Measurements from ENCODE around the gene NFIA.

The NFIA gene

GRCh38 chr1:61444288-61444687, 361.9 kb downstream of the NFIA start:
- Histone ChIP-seq H2AK5ac (ENCODE audit: low read depth, low read length) (no peak overlapping the region), H3K4me2 (ENCODE audit: insufficient read depth, low read length, poor library complexity, severe bottlenecking) (no peak overlapping the region), H3K23ac (ENCODE audit: low read depth, low read length, poor library complexity) (no peak overlapping the region), H4K8ac (ENCODE audit: low read depth, low read length) (no peak overlapping the region), H4K91ac (ENCODE audit: low read depth, low read length, poor library complexity) (no peak overlapping the region), H2BK120ac (ENCODE audit: low read depth, low read length) (no peak overlapping the region), H3K36me3 (replicated peaks in 1 of 2; ENCODE audit: control insufficient read depth in 2 of 2, insufficient read depth in 2 of 2, low read length in 2 of 2) (no peaks in the 10 kb centered on the region), H3K27ac (replicated peaks; ENCODE audit: low read length) (no peak overlapping the region), H3K4ac (ENCODE audit: low read length) (no peak overlapping the region), H3K18ac (ENCODE audit: low read length) (no peak overlapping the region), H3K9me3 (replicated peaks in 1 of 2; ENCODE audit: control insufficient read depth in 2 of 2, insufficient read depth in 1 of 2, low read depth in 1 of 2, low read length in 2 of 2) (no peaks in the 10 kb centered on the region), H2BK15ac (ENCODE audit: low read length) (no peak overlapping the region), H2BK5ac (ENCODE audit: low read length) (no peak overlapping the region), H3K79me1 (ENCODE audit: low read depth, low read length) (no peaks in the 10 kb centered on the region), H3K9ac (ENCODE audit: low read depth, low read length, poor library complexity) (no peak overlapping the region), H3K4me1 (ENCODE audit: control insufficient read depth in 2 of 2, insufficient read depth in 1 of 2, low read depth in 1 of 2, low read length in 2 of 2) (peaks cover 3 to 4% of the 10 kb centered on the region in 2 donors), H3K14ac (ENCODE audit: low read length) (no peak overlapping the region), H3K27me3 (ENCODE audit: control insufficient read depth in 3 of 3, insufficient read depth in 3 of 3, low read depth in 1 of 3, low read length in 3 of 3) (peaks cover 0 to 8% (median 0%) of the 10 kb centered on the region in 3 experiments), H3K4me3 (ENCODE audit: low read length in 2 of 2) (no peak overlapping the region), H2AFZ (ENCODE audit: low read length) (no peak overlapping the region), H2BK12ac (ENCODE audit: low read length) (no peak overlapping the region)
- DNase-seq (ENCODE audit: low spot score), result no peak
- no CpG with 5 or more reads among the region's 5 CpGs for WGBS, 2 donors (ENCODE audit: extremely low coverage in 2 of 2, insufficient read length in 2 of 2, insufficient replicate concordance in 1 of 2)

GRCh38 chr1:61445269-61445825, 363.0 kb downstream of the NFIA start:
- H3K27me3 ChIP-seq (ENCODE audit: control insufficient read depth in 3 of 3, insufficient read depth in 3 of 3, low read depth in 1 of 3, low read length in 3 of 3), result peaks cover 0 to 8% (median 0%) of the 10 kb centered on the region in 3 experiments
- no peak overlapping the region for H3K4ac ChIP-seq (ENCODE audit: low read length)
- H2BK15ac ChIP-seq (ENCODE audit: low read length), result no peak overlapping the region
- peaks cover 3 to 4% of the 10 kb centered on the region in 2 donors for H3K4me1 ChIP-seq (ENCODE audit: control insufficient read depth in 2 of 2, insufficient read depth in 1 of 2, low read depth in 1 of 2, low read length in 2 of 2)
- H3K4me3 ChIP-seq (ENCODE audit: low read length in 2 of 2), result no peak overlapping the region
- DNase-seq (ENCODE audit: low spot score), result no peak
- H3K27ac ChIP-seq (replicated peaks; ENCODE audit: low read length), result no peak overlapping the region
- no CpG with 5 or more reads among the region's 8 CpGs for WGBS, 2 donors (ENCODE audit: extremely low coverage in 2 of 2, insufficient read length in 2 of 2, insufficient replicate concordance in 1 of 2)
- no peak overlapping the region for H2BK120ac ChIP-seq (ENCODE audit: low read depth, low read length)
- no peaks in the 10 kb centered on the region for H3K9me3 ChIP-seq (replicated peaks in 1 of 2; ENCODE audit: control insufficient read depth in 2 of 2, insufficient read depth in 1 of 2, low read depth in 1 of 2, low read length in 2 of 2)
- H3K79me1 ChIP-seq (ENCODE audit: low read depth, low read length), result no peaks in the 10 kb centered on the region
- no peak overlapping the region for H3K23ac ChIP-seq (ENCODE audit: low read depth, low read length, poor library complexity)
- H3K9ac ChIP-seq (ENCODE audit: low read depth, low read length, poor library complexity), result no peak overlapping the region
- H3K18ac ChIP-seq (ENCODE audit: low read length), result no peak overlapping the region
- H2AFZ ChIP-seq (ENCODE audit: low read length), result no peak overlapping the region
- H4K91ac ChIP-seq (ENCODE audit: low read depth, low read length, poor library complexity), result no peak overlapping the region
- no peak overlapping the region for H3K14ac ChIP-seq (ENCODE audit: low read length)
- H2BK12ac ChIP-seq (ENCODE audit: low read length), result no peak overlapping the region
- H2AK5ac ChIP-seq (ENCODE audit: low read depth, low read length), result no peak overlapping the region
- H2BK5ac ChIP-seq (ENCODE audit: low read length), result no peak overlapping the region
- H4K8ac ChIP-seq (ENCODE audit: low read depth, low read length), result no peak overlapping the region
- H3K4me2 ChIP-seq (ENCODE audit: insufficient read depth, low read length, poor library complexity, severe bottlenecking), result no peak overlapping the region
- no peaks in the 10 kb centered on the region for H3K36me3 ChIP-seq (replicated peaks in 1 of 2; ENCODE audit: control insufficient read depth in 2 of 2, insufficient read depth in 2 of 2, low read length in 2 of 2)

- no peak overlapping the region for H2AFZ ChIP-seq (ENCODE audit: low read length)
- no peak overlapping the region for H2BK12ac ChIP-seq (ENCODE audit: low read length)
- H2BK15ac ChIP-seq (ENCODE audit: low read length), result no peak overlapping the region
- H3K4ac ChIP-seq (ENCODE audit: low read length), result no peak overlapping the region
- no peak overlapping the region for H3K14ac ChIP-seq (ENCODE audit: low read length)
- H2BK5ac ChIP-seq (ENCODE audit: low read length), result no peak overlapping the region
- no peak overlapping the region for H3K9ac ChIP-seq (ENCODE audit: low read depth, low read length, poor library complexity)
- no peaks in the 10 kb centered on the region for H3K9me3 ChIP-seq (replicated peaks in 1 of 2; ENCODE audit: control insufficient read depth in 2 of 2, insufficient read depth in 1 of 2, low read depth in 1 of 2, low read length in 2 of 2)
- no peak overlapping the region for H3K4me2 ChIP-seq (ENCODE audit: insufficient read depth, low read length, poor library complexity, severe bottlenecking)
- H3K4me3 ChIP-seq (ENCODE audit: low read length in 2 of 2), result no peak overlapping the region
- no peak overlapping the region for H2BK120ac ChIP-seq (ENCODE audit: low read depth, low read length)
- H4K91ac ChIP-seq (ENCODE audit: low read depth, low read length, poor library complexity), result no peak overlapping the region
- peaks cover 3 to 4% of the 10 kb centered on the region in 2 donors for H3K4me1 ChIP-seq (ENCODE audit: control insufficient read depth in 2 of 2, insufficient read depth in 1 of 2, low read depth in 1 of 2, low read length in 2 of 2)
- H3K79me1 ChIP-seq (ENCODE audit: low read depth, low read length), result no peaks in the 10 kb centered on the region
- H3K27me3 ChIP-seq (ENCODE audit: control insufficient read depth in 3 of 3, insufficient read depth in 3 of 3, low read depth in 1 of 3, low read length in 3 of 3), result peaks cover 0 to 13% (median 0%) of the 10 kb centered on the region in 3 experiments
- H3K18ac ChIP-seq (ENCODE audit: low read length), result no peak overlapping the region
- H3K23ac ChIP-seq (ENCODE audit: low read depth, low read length, poor library complexity), result no peak overlapping the region
- H2AK5ac ChIP-seq (ENCODE audit: low read depth, low read length), result no peak overlapping the region
- no peak for DNase-seq (ENCODE audit: low spot score)
- WGBS, 2 donors (ENCODE audit: extremely low coverage in 2 of 2, insufficient read length in 2 of 2, insufficient replicate concordance in 1 of 2), result no CpG with 5 or more reads among the region's 7 CpGs
- H3K27ac ChIP-seq (replicated peaks; ENCODE audit: low read length), result no peak overlapping the region
- no peaks in the 10 kb centered on the region for H3K36me3 ChIP-seq (replicated peaks in 1 of 2; ENCODE audit: control insufficient read depth in 2 of 2, insufficient read depth in 2 of 2, low read length in 2 of 2)
- no peak overlapping the region for H4K8ac ChIP-seq (ENCODE audit: low read depth, low read length)
Measured at GRCh38 chr1:61446531-61446991, 364.2 kb downstream of the NFIA start.

- Histone ChIP-seq H3K27me3 (ENCODE audit: control insufficient read depth in 3 of 3, insufficient read depth in 3 of 3, low read depth in 1 of 3, low read length in 3 of 3) (peaks cover 0 to 13% (median 0%) of the 10 kb centered on the region in 3 experiments), H4K8ac (ENCODE audit: low read depth, low read length) (no peak overlapping the region), H3K27ac (replicated peaks; ENCODE audit: low read length) (no peak overlapping the region), H3K9me3 (replicated peaks in 1 of 2; ENCODE audit: control insufficient read depth in 2 of 2, insufficient read depth in 1 of 2, low read depth in 1 of 2, low read length in 2 of 2) (no peaks in the 10 kb centered on the region), H3K18ac (ENCODE audit: low read length) (no peak overlapping the region), H3K4me2 (ENCODE audit: insufficient read depth, low read length, poor library complexity, severe bottlenecking) (no peak overlapping the region), H4K91ac (ENCODE audit: low read depth, low read length, poor library complexity) (no peak overlapping the region), H2BK5ac (ENCODE audit: low read length) (no peak overlapping the region), H3K79me1 (ENCODE audit: low read depth, low read length) (no peaks in the 10 kb centered on the region), H2BK120ac (ENCODE audit: low read depth, low read length) (no peak overlapping the region), H2BK15ac (ENCODE audit: low read length) (no peak overlapping the region), H3K14ac (ENCODE audit: low read length) (no peak overlapping the region), H2BK12ac (ENCODE audit: low read length) (no peak overlapping the region), H3K36me3 (replicated peaks in 1 of 2; ENCODE audit: control insufficient read depth in 2 of 2, insufficient read depth in 2 of 2, low read length in 2 of 2) (no peaks in the 10 kb centered on the region), H3K4me1 (ENCODE audit: control insufficient read depth in 2 of 2, insufficient read depth in 1 of 2, low read depth in 1 of 2, low read length in 2 of 2) (no peaks in the 10 kb centered on the region), H2AFZ (ENCODE audit: low read length) (no peak overlapping the region), H3K9ac (ENCODE audit: low read depth, low read length, poor library complexity) (no peak overlapping the region), H2AK5ac (ENCODE audit: low read depth, low read length) (no peak overlapping the region), H3K23ac (ENCODE audit: low read depth, low read length, poor library complexity) (no peak overlapping the region), H3K4ac (ENCODE audit: low read length) (no peak overlapping the region), H3K4me3 (ENCODE audit: low read length in 2 of 2) (no peak overlapping the region)
- no peak for DNase-seq (ENCODE audit: low spot score)
- WGBS, 2 donors (ENCODE audit: extremely low coverage in 2 of 2, insufficient read length in 2 of 2, insufficient replicate concordance in 1 of 2), result no CpG with 5 or more reads among the region's 19 CpGs
Measured at GRCh38 chr1:61447106-61447967, 365.0 kb downstream of the NFIA start.
